AG04449 (cell line): ENCODE measurements around the gene DNASE1L2.
A peak's percentile ranks its signal among the peaks of the same experiment; 100 is the strongest.

Experiments
- CTCF ChIA-PET: fragments of 350-600 bp; formaldehyde crosslinking; extraction: SDS; loops from one replicate; lab custom pipeline; 2021; ENCODE audit warnings: antibody characterized with exemption; lab: Yijun Ruan, JAX
- POLR2A ChIA-PET: fragments of 400-600, 350-600 bp; formaldehyde crosslinking; extraction: SDS; loops from one replicate; lab custom pipeline; 2020; ENCODE audit warnings: antibody characterized with exemption, inconsistent platforms; lab: Yijun Ruan, JAX
- DNase-seq: peaks from one replicate; pipeline ENCODE4 v3.0.0-alpha.2; 2010; ENCODE audit warnings: low read depth, low spot score
- H3K4me3 ChIP-seq: 2 replicates; pipeline ENCODE4 v1.5.1; 2011; ENCODE audit warnings: low read depth, mild to moderate bottlenecking, control low read depth, low read length
- CTCF ChIP-seq: IDR thresholded peaks from one replicate; pipeline ENCODE4 v1.5.1; 2011; ENCODE audit warnings: mild to moderate bottlenecking, moderate library complexity, low read length, control low read depth, inconsistent platforms; ENCODE audit not compliant: insufficient read depth; ENCODE audit errors: missing control alignments

DNASE1L2 gene

GRCh38 chr16:2205104-2205966 lies 30.9 kb upstream of the DNASE1L2 start, which contains the start of gene MLST8:
MLST8 (plus strand) TSS chr16:2205454; CDS start chr16:2206086, 632 bp downstream.
- CTCF ChIA-PET, result interaction anchor here (0.9 to 2.1 kb wide), 2 partner anchors 65 to 66 kb away, joined by 3 to 7 read pairs; no protein-coding TSS in a partner anchor
- peak within 1 kb of the TSS; percentile 97 for H3K4me3 ChIP-seq
- DNase-seq, result no peak
- POLR2A ChIA-PET, result interaction anchor here (0.6 to 2.4 kb wide), 5 partner anchors 9 to 50 kb away, joined by 3 to 9 read pairs (median 4); partner anchors contain the start of genes PGP and TRAF7
- TF ChIP-seq CTCF, result no peak

- POLR2A ChIA-PET, result interaction anchor here (0.6 to 2.4 kb wide), 4 partner anchors 9 to 51 kb away, joined by 3 to 9 read pairs (median 5); partner anchors contain the start of genes PGP and TRAF7
- peak overlapping the region; percentile 97 for H3K4me3 ChIP-seq
- no peak for TF ChIP-seq CTCF
- no peak for DNase-seq
- CTCF ChIA-PET, result interaction anchor here (0.7 to 2.1 kb wide), 2 partner anchors 65 to 295 kb away, joined by 5 to 7 read pairs; no protein-coding TSS in a partner anchor
Measured at GRCh38 chr16:2205967-2206313, 30.3 kb upstream of the DNASE1L2 start.

GRCh38 chr16:2206420-2206779 lies 29.8 kb upstream of the DNASE1L2 start:
- peak overlapping the region; percentile 97 for H3K4me3 ChIP-seq
- ChIA-PET CTCF (interaction anchor here (0.6 to 2.1 kb wide), 3 partner anchors 9 to 295 kb away, joined by 3 to 7 read pairs (median 5); no protein-coding TSS in a partner anchor), POLR2A (interaction anchor here (0.6 to 2.4 kb wide), 3 partner anchors 8 to 1706 kb away, joined by 3 to 9 read pairs (median 6); partner anchors contain the start of genes PGP and TRAF7)
- no peak for DNase-seq
- no peak for TF ChIP-seq CTCF

- DNase-seq, result no peak
- POLR2A ChIA-PET, result interaction anchor here (0.6 to 2.4 kb wide), 2 partner anchors 52 to 1707 kb away, joined by 3 to 9 read pairs; partner anchors contain the start of gene TRAF7
- CTCF ChIA-PET, result interaction anchor here (0.6 to 2.1 kb wide), 3 partner anchors 10 to 295 kb away, joined by 3 to 7 read pairs (median 5); no protein-coding TSS in a partner anchor
- peak overlapping the region; percentile 6; the same call in 1 of the 2 replicates for H3K4me3 ChIP-seq
- TF ChIP-seq CTCF, result no peak
Measured at GRCh38 chr16:2206780-2207433, 29.3 kb upstream of the DNASE1L2 start.

- DNase-seq, result no peak
- H3K4me3 ChIP-seq, result no peak overlapping the region
- POLR2A ChIA-PET, result no interaction called here
- CTCF ChIA-PET, result no interaction called here
- no peak for TF ChIP-seq CTCF
Measured at GRCh38 chr16:2207872-2208271, 28.4 kb upstream of the DNASE1L2 start.

GRCh38 chr16:2208308-2208707 lies 27.9 kb upstream of the DNASE1L2 start:
- no peak for DNase-seq
- no peak overlapping the region for H3K4me3 ChIP-seq
- POLR2A ChIA-PET, result interaction anchor here (3.8 kb wide), 1 partner anchor 53 kb away, joined by 17 read pairs; the partner anchor contains the start of gene TRAF7
- CTCF ChIA-PET, result no interaction called here
- TF ChIP-seq CTCF, result no peak
